ENCODE data around the gene C9orf152.
"Not testable (repeated sequence)": the region's sequence is repeated elsewhere in the genome, so short reads cannot be mapped to it uniquely, and the experiment has no call there.

C9orf152 gene, protein sequence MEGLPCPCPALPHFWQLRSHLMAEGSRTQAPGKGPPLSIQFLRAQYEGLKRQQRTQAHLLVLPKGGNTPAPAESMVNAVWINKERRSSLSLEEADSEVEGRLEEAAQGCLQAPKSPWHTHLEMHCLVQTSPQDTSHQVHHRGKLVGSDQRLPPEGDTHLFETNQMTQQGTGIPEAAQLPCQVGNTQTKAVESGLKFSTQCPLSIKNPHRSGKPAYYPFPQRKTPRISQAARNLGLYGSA
- 0 reads per million in 2 donors for total RNA-seq

GRCh38 chr9:110208031-110208430 lies at the start of gene C9orf152:
C9orf152 (minus strand) TSS chr9:110208159; CDS start chr9:110207579, 580 bp downstream.
- no peak for DNase-seq

- no peak for DNase-seq
Measured at GRCh38 chr9:110257097-110257841, 49.3 kb upstream of the C9orf152 start.

GRCh38 chr9:110256380-110257096 lies 48.6 kb upstream of the C9orf152 start, which contains the start of gene TXN:
TXN (minus strand) TSS chr9:110256507; CDS start chr9:110256435, 72 bp downstream.
- peak; percentile 61 to 92 (median 72) for DNase-seq

GRCh38 chr9:110255463-110256379 lies 47.8 kb upstream of the C9orf152 start:
- DNase-seq, result peak in 4 of 5 experiments; percentile 12 to 65 (median 26)

- DNase-seq, result peak in 2 of 5 experiments; percentile 11 to 36
Measured at GRCh38 chr9:110255034-110255462, 47.1 kb upstream of the C9orf152 start.

- no peak for DNase-seq
Measured at GRCh38 chr9:110254500-110254899, 46.5 kb upstream of the C9orf152 start.

- DNase-seq, result peak in 1 of 5 experiments; percentile 41
Measured at GRCh38 chr9:110252509-110253139, 44.7 kb upstream of the C9orf152 start.

GRCh38 chr9:110251770-110252169 lies 43.8 kb upstream of the C9orf152 start:
- DNase-seq, result not testable (repeated sequence)

DNA sequence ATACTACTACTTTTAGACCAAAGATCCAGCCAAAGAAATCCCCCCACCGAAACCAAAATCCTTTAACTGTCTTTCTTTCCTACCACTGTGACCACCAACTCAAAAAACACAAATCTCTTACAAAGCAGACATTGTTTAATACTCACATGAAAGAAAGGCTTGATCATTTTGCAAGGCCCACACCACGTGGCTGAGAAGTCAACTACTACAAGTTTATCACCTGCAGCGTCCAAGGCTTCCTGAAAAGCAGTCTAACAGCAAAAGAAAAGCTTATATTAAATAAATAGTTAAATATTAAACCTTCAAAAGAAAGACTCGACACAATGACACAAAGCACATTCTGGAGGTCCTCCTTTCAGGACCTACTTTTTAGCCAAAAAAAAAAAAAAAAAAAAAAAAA lies 43.3 kb upstream of the C9orf152 start:
- DNase-seq, result no peak

DNA sequence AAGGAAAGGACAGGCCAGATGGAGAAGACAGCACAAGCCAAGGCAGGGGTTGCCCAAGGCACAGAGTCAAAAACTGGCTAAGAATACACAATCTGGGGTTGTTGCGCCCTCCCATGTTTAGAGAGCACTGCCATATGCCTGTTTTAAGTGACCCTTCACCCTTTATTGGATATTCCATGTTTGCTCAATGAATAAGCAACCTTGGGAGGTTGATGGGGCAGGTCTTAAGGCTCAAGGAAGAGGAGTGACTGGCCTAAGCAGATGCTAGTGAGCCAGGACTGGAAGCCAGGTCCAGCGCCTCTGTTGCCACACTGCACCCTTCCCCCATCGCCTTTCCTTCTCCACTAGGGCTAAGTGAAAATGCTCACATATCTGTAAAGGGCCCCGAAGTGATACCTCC lies 41.6 kb upstream of the C9orf152 start:
- no peak for DNase-seq

DNA sequence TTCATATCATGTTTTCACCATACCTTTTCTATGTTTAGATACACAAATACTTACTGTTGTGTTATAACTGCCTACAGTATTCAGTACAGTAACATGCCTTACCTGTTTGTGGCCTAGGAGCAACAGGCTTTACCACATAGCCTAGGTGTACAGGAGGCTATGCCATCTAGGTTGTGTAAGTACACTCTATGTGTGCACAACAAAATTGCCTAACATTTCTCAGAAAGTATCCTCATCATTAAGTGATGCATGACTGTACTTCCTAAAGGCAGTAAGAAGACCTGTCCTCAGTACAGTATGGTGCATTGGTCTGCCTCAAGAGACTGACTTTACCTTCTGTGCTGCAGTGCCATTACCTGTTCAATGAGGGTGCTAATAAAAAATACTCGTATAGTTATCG lies 40.4 kb upstream of the C9orf152 start:
- DNase-seq, result no peak

- DNase-seq, result no peak
Measured at GRCh38 chr9:110246214-110246613, 38.3 kb upstream of the C9orf152 start.

DNA sequence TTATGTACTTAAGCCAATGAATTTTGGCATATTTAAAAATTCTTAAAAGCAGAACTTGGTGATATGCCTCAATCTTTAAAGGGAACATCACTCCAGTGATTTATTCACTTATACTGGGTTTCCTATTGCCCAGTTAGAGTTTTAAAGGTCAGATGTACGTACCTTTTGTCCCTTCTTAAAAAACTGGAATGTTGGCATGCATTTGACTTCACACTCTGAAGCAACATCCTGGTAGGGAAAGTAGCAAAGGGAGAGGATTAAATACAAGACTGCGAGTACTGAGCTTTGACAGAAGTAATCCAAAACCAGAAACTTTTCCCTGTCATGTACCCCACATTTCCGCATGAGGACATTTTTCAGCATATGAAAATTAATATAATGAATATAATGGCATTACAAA lies 36.7 kb upstream of the C9orf152 start:
- DNase-seq, result no peak

DNA sequence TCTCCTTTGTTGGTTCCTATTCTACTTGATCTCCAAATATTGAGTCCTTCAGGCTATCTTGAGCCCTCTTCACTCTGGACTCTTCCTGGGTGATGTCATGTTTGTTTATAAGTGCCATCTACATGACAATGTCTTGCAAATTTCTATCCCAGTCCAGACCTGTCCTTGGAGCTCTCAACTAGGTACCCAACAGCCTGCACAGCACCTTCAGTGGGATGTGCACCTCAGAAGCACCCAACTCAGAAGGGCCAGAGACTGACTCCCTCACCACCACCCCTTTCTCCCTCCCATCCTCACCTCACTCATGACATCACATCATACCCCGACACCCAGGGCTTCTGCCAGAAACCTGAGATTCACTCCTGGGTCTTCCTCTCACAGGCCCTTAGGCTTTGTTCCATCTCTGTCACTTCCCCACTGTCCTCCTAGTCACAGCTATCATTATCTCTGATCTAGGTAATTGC lies 33.9 kb upstream of the C9orf152 start:
- DNase-seq, result no peak

DNA sequence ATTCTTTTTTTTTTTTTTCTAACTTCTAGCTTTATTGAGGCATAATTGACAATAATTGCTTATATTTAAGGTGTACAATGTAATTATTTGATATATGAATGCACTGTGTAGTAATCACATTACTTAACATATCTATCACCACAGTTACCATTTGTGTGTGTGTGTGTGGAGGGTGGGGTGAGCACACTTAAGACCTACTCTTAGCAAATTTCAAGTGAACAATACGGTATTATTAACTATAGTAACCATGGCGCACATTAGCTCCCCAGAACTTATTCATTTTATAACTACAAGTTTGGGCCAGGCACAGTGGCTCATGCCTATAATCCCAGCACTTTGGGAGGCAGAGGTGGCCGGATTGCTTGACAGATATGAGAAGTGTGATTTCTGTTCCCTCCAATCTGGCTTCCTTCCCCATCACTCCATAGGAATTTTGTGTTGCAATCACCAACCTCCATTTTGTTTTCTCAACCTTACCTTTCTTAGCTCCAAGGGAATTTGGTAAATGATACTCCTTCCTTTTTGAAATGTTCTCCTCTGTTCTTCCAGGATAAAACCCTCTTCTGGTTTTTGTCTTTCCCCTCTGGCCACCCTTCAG lies 33.4 kb upstream of the C9orf152 start:
- DNase-seq, result no peak

GRCh38 chr9:110240198-110240597 lies 32.2 kb upstream of the C9orf152 start:
- DNase-seq, result no peak

- no peak for DNase-seq
Measured at GRCh38 chr9:110228321-110228720, 20.4 kb upstream of the C9orf152 start.

DNA sequence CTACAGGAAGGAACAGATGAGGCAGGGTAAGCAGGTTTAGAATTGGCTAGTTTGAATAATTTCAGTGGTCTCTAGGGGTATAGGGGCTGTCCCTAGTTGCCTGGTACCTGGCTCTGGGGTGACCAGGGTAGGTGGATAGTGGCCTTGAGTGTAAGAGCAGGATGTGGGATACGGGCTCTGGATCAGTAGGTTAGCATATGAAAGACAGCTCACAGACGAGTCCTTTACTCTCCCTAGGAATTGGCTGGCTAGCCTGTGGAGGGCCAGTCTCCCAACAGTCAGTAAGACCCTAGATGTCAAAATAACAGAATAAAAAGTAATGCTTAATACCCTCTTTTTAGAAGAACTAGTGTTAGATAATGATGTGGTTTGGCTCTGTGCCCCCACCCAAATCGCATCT lies 16.6 kb upstream of the C9orf152 start:
- DNase-seq, result no peak

DNA sequence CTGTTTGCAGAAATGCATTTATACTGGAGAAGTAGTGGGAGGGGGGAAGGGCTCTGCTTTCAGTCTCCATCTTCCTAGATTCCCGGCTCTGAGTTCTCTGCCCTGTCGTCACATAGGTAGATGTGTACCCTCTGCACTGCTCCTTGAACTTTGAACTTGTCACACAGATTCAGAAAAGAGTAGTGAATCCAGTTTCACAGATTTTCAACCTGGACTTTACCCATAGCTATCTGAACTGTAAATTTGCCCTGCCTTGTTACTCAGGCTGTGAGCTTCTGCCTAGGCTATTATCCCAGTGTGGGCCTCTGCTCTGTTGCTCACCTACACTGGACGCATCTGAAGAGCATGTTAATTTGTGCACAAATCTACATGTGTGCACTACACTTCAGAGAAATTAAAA lies 12.8 kb upstream of the C9orf152 start:
- DNase-seq, result no peak

DNA sequence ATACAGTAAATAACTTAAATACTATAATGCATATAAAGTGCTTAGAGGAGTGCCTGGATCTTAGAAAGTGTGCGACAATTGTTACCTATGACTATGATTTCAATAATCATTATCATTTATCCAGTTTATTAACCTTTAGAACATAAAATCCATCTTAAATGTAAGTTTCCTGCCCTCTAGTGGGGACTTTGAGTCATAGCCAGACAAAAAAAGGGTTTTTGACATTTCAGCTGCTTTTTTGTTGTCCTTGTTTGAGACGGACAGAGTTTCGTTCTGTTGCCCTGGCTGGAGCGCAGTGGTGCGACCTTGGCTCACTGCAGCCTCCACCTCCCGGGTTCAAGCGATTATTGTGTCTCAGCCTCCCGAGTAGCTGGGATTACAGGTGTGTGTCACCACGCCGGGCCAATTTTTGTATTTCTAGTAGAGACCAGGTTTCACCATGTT lies 9.7 kb upstream of the C9orf152 start:
- peak in 1 of 5 experiments; percentile 46 for DNase-seq
